ENCODE results near the gene PIEZO1. TPM values are rescaled to one million over a fixed set of nuclear protein-coding genes. Genes with fewer than 3 reads are reported as not detected.
A peak's percentile ranks its signal among the peaks of the same experiment; 100 is the strongest.

PIEZO1 gene
- total RNA-seq, 6 experiments from 2014 or later: 48.9 to 91.9 (median 64.4) TPM

DNA sequence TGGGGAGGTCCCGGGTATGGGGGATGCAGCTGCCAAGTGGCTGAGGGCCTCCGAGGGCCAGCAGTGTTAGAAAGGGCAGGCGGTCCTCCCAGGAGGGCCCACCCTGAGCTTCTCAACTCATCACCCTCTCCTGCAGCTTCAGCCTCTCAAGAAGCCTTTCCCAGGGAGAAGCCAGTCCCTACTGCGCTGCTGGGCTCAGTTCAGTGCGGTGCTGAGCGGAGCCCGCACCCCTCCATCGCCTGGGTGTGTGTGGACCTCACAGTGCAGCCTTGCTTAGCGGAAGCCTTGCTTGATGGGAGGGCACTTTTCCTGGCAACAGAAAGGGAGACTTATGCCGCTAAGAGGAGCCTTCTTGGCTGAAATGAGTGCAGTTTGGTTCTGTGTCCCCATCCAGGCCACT is 30.2 kb upstream of the PIEZO1 start:
- H3K9me3 ChIP-seq: no peaks in the 10 kb centered on the region
- H3K4me3 ChIP-seq: no peak overlapping the region
- H3K27ac ChIP-seq: no peak overlapping the region
- no peaks in the 10 kb centered on the region for H3K36me3 ChIP-seq
- no CpG with 5 or more reads among the region's 10 CpGs for WGBS (ENCODE audit: insufficient coverage, low coverage, low lambda C conversion rate, missing lambda C conversion rate)
- TF ChIP-seq, protein P1, sequence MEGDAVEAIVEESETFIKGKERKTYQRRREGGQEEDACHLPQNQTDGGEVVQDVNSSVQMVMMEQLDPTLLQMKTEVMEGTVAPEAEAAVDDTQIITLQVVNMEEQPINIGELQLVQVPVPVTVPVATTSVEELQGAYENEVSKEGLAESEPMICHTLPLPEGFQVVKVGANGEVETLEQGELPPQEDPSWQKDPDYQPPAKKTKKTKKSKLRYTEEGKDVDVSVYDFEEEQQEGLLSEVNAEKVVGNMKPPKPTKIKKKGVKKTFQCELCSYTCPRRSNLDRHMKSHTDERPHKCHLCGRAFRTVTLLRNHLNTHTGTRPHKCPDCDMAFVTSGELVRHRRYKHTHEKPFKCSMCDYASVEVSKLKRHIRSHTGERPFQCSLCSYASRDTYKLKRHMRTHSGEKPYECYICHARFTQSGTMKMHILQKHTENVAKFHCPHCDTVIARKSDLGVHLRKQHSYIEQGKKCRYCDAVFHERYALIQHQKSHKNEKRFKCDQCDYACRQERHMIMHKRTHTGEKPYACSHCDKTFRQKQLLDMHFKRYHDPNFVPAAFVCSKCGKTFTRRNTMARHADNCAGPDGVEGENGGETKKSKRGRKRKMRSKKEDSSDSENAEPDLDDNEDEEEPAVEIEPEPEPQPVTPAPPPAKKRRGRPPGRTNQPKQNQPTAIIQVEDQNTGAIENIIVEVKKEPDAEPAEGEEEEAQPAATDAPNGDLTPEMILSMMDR (IDR thresholded peaks at IDR 0.05): no peak
- no peak for TF ChIP-seq POLR2A (IDR thresholded peaks at IDR 0.05)
- H3K4me1 ChIP-seq: peaks cover 0 to 17% (median 4%) of the 10 kb centered on the region in 4 donors
- DNase-seq: no peak
- H3K27me3 ChIP-seq: no peaks in the 10 kb centered on the region
- ATAC-seq: no peak
- intact Hi-C loops (cut with DNase I): loop anchor here in 1 of 2 donors (10.0 kb wide), 2 partner anchors 50 to 350 kb away; partner anchors contain the start of gene PABPN1L

DNA sequence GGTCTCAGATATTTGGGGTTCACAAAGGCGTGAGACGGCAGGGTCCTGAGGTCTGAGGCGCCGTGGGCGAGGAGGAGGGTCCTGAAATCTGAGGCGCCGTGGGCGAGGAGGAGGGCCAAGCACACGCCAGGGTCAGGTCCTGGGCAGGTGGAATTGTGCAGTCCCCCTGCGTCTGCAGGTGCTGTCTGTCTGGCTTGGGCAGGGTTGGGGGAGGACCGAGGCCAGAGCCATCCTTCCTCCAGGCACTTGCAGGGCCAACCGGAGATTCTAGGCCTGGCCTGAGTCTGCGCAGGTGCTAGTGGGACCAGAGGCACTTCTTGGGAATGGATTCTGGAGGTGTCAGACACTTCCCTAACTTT is 29.1 kb upstream of the PIEZO1 start:
- TF ChIP-seq, protein P1 (IDR thresholded peaks at IDR 0.05): no peak
- TF ChIP-seq POLR2A (IDR thresholded peaks at IDR 0.05): no peak
- ATAC-seq (no peak), DNase-seq (no peak)
- no peaks in the 10 kb centered on the region for H3K9me3 ChIP-seq
- H3K4me3 ChIP-seq: no peak overlapping the region
- intact Hi-C loops (cut with DNase I): loop anchor here in 1 of 2 donors (10.0 kb wide), 2 partner anchors 51 to 351 kb away; partner anchors contain the start of gene PABPN1L
- H3K27ac ChIP-seq: no peak overlapping the region
- H3K36me3 ChIP-seq: peaks cover 0 to under 1% (median 0%) of the 10 kb centered on the region in 4 donors
- H3K27me3 ChIP-seq: no peaks in the 10 kb centered on the region
- WGBS (ENCODE audit: insufficient coverage, low coverage, low lambda C conversion rate, missing lambda C conversion rate): no CpG with 5 or more reads among the region's 13 CpGs
- H3K4me1 ChIP-seq: peaks cover 0 to 18% (median 4%) of the 10 kb centered on the region in 4 donors

DNA sequence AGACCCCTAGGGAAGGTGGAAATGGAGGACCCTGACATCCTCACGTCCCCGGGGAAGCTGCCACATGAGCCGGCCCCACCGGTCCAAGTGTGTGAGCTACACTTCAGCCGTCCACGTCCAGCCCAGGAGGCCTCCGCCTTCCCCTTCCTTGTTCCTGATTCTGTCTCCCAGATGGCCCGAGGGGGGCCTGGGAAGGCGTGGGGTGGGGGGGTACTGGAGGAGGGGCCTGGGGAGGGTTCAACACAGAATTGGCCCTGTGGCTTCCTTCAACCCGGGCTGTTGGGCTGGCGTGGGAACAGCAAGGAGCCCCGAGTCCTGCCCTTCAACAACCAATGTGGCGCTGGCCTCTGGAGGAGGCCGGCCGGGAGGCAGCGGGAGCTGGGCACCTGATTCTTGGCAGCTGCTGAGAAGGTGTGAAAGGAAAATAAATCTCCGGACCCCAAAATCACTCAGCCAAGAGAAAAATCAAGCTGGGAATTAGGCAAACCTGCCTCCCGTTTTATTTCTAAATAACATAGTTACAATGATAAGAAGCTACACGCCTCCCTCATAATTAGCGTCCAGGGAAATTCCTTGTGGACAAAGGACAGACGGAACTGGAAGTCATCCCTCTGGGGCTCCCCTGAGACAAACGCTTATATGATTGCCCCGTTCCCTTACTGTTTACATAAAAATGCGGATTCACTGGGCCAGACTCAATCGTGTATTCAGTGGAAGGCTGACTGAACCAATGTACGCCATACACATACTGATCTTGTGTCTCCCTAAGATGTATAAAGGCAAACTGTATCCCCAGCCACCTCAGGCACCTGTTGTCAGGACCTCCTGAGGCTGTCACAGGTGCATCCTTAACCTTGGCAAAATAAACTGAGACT is 28.5 kb upstream of the PIEZO1 start:
- Histone ChIP-seq H3K36me3 (peaks cover 0 to 5% (median 0%) of the 10 kb centered on the region in 4 donors), H3K9me3 (no peaks in the 10 kb centered on the region), H3K27ac (no peak overlapping the region), H3K4me3 (no peak overlapping the region), H3K27me3 (no peaks in the 10 kb centered on the region), H3K4me1 (peaks cover 0 to 18% (median 4%) of the 10 kb centered on the region in 4 donors)
- 47% methylated on average over 9 of the region's 26 CpGs for WGBS (ENCODE audit: insufficient coverage, low coverage, low lambda C conversion rate, missing lambda C conversion rate)
- DNase-seq (no peak), ATAC-seq (no peak)
- TF ChIP-seq, protein P1 (IDR thresholded peaks at IDR 0.05): no peak
- TF ChIP-seq POLR2A (IDR thresholded peaks at IDR 0.05): no peak
- intact Hi-C loops (cut with DNase I): loop anchor here in 1 of 2 donors (10.0 kb wide), 2 partner anchors 51 to 351 kb away; partner anchors contain the start of gene PABPN1L

DNA sequence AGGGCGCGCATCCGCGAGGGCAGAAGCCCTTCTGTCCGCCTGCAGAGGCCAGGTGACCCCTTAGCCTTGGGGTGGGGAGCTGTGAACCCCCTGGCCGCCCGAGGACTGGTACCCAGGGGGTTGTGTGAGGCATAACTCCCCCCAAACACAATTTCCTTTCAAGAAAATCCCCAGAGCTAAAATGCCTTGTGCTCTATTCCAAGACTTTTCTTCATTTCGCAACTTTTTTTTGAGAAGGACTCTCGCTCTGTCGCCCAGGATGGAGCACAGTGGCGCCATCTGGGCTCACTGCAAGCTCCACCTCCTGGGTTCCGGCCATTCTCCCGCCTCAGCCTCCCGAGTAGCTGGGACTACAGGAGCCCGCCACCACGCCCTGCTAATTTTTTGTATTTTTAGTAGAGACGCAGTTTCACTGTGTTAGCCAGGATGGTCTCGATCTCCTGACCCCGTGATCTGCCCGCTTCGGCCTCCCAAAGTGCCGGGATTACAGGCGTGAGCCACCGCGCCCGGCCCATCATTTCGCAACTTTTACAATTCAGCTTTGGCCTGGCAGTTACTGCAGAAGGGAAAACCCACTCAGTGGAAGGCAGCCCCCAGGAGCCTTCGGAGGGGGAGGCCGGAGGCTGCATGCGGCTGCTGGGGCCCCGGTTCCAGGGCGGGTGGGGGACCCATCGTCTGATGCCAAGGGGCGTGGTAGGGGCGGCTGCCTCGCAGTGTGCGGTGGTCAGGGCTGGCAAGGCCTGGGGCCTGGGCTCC is 27.7 kb upstream of the PIEZO1 start:
- 14% methylated on average over 12 of the region's 37 CpGs for WGBS (ENCODE audit: insufficient coverage, low coverage, low lambda C conversion rate, missing lambda C conversion rate)
- no peak for ATAC-seq
- no peak for TF ChIP-seq POLR2A (IDR thresholded peaks at IDR 0.05)
- TF ChIP-seq, protein P1 (IDR thresholded peaks at IDR 0.05): no peak
- H3K27ac ChIP-seq: peak overlapping the region; percentile 45 to 90 (median 75)
- no peaks in the 10 kb centered on the region for H3K27me3 ChIP-seq
- DNase-seq: no peak
- peaks cover 0 to 5% (median 0%) of the 10 kb centered on the region in 4 donors for H3K36me3 ChIP-seq
- H3K9me3 ChIP-seq: no peaks in the 10 kb centered on the region
- H3K4me1 ChIP-seq: peaks cover 0 to 18% (median 4%) of the 10 kb centered on the region in 4 donors
- H3K4me3 ChIP-seq: peak overlapping the region; percentile 74 to 99 (median 85)
- intact Hi-C loops (cut with DNase I): loop anchor here in 1 of 2 donors (10.0 kb wide), 2 partner anchors 52 to 352 kb away; partner anchors contain the start of gene PABPN1L

All from right lobe of liver (tissue), 6 donors.